KOPT-K1 (cell line): ENCODE data around the gene DNAH3.
"Not testable (repeated sequence)": the region's sequence is repeated elsewhere in the genome, so short reads cannot be mapped to it uniquely, and the experiment has no call there.

Experiments
- H3K27ac ChIP-seq: fragments of 200-600 bp; sonication (generic); 2 replicates; pipeline ENCODE4 v1.5.1; 2016; ENCODE audit warnings: antibody characterized with exemption, mild to moderate bottlenecking, low read depth, low read length; ENCODE audit not compliant: poor library complexity, severe bottlenecking
- H3K36me3 ChIP-seq: fragments of 200-600 bp; sonication (generic); 2 replicates; pipeline ENCODE4 v1.5.1; 2017; ENCODE audit warnings: antibody characterized with exemption, mild to moderate bottlenecking, low read length, moderate library complexity; ENCODE audit not compliant: insufficient read depth
- H3K9me3 ChIP-seq: fragments of 200-600 bp; sonication (generic); 2 replicates; pipeline ENCODE4 v1.5.1; 2017; ENCODE audit warnings: antibody characterized with exemption, low read length, mild to moderate bottlenecking; ENCODE audit not compliant: insufficient read depth, poor library complexity, severe bottlenecking

DNAH3 gene

GRCh38 chr16:21158208-21159110, 7.8 kb upstream of the DNAH3 start, which contains the start of gene LDAF1:
Gene LDAF1, plus strand, starts transcription at chr16:21158674. Its CDS starts 2,509 bp downstream, at chr16:21161183.
- Histone ChIP-seq H3K9me3 (no peaks in the 10 kb centered on the region), H3K36me3 (peaks cover 6% of the 10 kb centered on the region; the same call in 1 of the 2 replicates), H3K27ac (peak within 1 kb of the TSS; percentile 25)

GRCh38 chr16:21157632-21158031, 7.0 kb upstream of the DNAH3 start:
- Histone ChIP-seq H3K27ac (no peak overlapping the region), H3K9me3 (no peaks in the 10 kb centered on the region)

GRCh38 chr16:21156767-21157467, 6.3 kb upstream of the DNAH3 start:
- no peak overlapping the region for H3K27ac ChIP-seq
- peaks cover 6% of the 10 kb centered on the region; the same call in 1 of the 2 replicates for H3K36me3 ChIP-seq
- H3K9me3 ChIP-seq: no peaks in the 10 kb centered on the region

More at GRCh38 chr16:21157632-21158031, 7.0 kb upstream of the DNAH3 start:
- peaks cover 6% of the 10 kb centered on the region; the same call in 1 of the 2 replicates for H3K36me3 ChIP-seq

DNA sequence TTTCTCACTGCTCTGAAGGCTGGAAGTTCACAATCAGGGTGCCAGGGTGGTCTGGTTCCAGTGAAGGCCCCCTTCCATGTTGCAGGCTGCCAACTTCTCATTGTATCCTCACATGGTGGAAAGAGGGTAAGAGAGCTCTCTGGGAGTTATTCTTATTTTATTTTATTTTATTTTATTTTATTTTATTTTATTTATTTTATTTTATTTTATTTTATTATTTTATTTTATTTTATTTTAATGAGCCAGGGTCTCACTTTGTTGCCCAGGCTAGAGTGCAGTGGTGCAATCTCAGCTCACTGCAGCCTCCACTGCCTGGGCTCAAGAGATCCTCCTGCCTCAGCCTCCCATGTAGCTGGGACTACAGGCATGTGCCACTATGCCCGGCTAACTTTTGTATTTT, 5.4 kb upstream of the DNAH3 start:
- H3K9me3 ChIP-seq, H3K36me3 ChIP-seq, H3K27ac ChIP-seq: not testable (repeated sequence)

DNA sequence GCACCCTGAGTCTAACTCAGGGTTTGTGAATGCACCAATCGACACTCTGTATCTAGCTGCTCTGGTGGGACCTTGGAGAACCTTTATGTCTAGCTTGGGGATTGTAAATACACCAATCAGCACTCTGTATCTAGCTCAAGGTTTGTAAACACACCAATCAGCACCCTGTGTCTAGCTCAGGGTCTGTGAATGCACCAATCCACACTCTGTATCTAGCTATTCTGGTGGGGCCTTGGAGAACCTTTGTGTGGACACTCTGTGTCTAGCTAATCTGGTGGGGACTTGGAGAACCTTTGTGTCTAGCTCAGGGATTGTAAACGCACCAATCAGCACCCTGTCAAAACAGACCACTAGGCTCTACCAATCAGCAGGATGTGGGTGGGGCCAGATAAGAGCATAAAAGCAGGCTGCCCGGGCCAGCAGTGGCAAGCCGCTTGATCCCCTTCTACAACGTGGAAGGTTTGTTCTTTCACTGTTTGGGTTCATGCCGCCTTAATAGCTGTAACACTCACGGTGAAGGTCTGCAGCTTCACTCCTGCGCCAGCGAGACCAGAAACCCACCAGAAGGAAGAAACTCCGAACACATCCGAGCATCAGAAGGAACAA, 2.6 kb upstream of the DNAH3 start:
- not testable (repeated sequence) for H3K36me3 ChIP-seq, H3K9me3 ChIP-seq, H3K27ac ChIP-seq

- not testable (repeated sequence) for H3K27ac ChIP-seq, H3K36me3 ChIP-seq, H3K9me3 ChIP-seq
These were observed 1.7 kb upstream of the DNAH3 start for GRCh38 chr16:21152160-21153030.

DNA sequence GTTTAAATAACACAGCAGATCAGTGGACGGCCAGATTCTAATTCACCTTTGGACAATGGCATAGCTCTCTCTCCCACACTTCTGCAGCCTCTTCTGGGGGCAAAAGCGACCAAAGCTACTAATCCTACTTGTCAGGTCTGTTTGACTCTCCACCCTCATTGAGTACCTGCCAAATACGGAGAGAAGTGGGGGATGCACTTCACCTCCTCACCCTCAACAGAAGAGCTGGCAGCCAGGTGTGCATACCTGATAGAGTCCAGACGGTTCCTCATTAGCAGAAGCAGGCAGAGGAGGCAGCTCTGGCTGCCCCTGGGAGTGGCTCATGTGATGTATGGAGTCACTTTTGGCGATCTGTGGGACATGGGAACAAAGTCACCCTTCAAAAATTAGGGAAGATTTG, 4.9 kb downstream of the DNAH3 start:
- H3K9me3 ChIP-seq: peaks cover 11% of the 10 kb centered on the region
- H3K36me3 ChIP-seq: no peaks in the 10 kb centered on the region
- no peak overlapping the region for H3K27ac ChIP-seq

DNA sequence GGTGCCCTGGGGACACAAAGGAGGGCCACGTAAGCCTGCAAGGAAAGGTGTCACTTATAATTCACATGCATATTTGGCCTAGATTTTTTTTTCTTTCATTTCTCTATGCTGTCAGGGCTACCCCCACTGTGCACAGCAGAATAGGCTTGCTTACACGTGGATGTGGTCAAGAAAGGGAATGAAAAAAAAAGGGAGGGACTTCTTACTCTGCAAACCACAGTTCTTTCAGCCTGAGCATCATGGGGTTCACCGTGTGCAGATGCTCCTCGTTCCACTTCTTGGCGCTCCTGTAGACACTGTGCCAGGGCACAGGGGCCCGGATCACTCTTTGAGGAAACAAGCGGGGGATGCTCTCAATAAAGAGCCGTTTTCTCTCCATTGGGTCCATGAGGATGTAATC, 16.6 kb downstream of the DNAH3 start:
- H3K27ac ChIP-seq: no peak overlapping the region
- no peaks in the 10 kb centered on the region for H3K9me3 ChIP-seq
- no peaks in the 10 kb centered on the region for H3K36me3 ChIP-seq

GRCh38 chr16:21130811-21131210, 19.8 kb downstream of the DNAH3 start:
- Histone ChIP-seq H3K36me3 (no peaks in the 10 kb centered on the region), H3K27ac (no peak overlapping the region), H3K9me3 (no peaks in the 10 kb centered on the region)

- Histone ChIP-seq H3K27ac (no peak overlapping the region), H3K36me3 (no peaks in the 10 kb centered on the region), H3K9me3 (no peaks in the 10 kb centered on the region)
These were observed 21.7 kb downstream of the DNAH3 start for GRCh38 chr16:21128991-21129390.

DNA sequence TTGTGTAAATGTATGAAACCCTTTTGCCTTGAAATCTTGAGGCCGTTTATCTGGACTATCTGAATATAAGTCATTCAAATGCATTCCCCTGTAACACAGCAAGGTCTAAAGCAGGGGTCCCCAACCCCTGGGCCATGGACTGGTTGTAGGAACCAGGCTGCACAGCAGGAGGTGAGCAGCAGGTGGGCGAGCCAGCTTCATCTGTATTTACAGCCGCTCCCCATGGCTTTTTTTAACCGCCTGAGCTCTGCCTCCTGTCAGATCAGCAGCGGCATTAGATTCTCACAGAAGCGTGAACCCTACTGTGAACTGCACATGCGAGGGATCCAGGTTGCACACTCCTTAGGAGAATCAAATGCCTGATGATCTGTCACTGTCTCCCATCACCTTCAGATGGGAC, 24.1 kb downstream of the DNAH3 start:
- Histone ChIP-seq H3K27ac (no peak overlapping the region), H3K9me3 (no peaks in the 10 kb centered on the region), H3K36me3 (no peaks in the 10 kb centered on the region)

GRCh38 chr16:21125191-21125590, 25.5 kb downstream of the DNAH3 start:
- no peaks in the 10 kb centered on the region for H3K9me3 ChIP-seq
- H3K36me3 ChIP-seq: no peaks in the 10 kb centered on the region
- no peak overlapping the region for H3K27ac ChIP-seq

GRCh38 chr16:21120976-21121520, 29.6 kb downstream of the DNAH3 start:
- no peak overlapping the region for H3K27ac ChIP-seq
- H3K9me3 ChIP-seq: no peaks in the 10 kb centered on the region
- no peaks in the 10 kb centered on the region for H3K36me3 ChIP-seq

DNA sequence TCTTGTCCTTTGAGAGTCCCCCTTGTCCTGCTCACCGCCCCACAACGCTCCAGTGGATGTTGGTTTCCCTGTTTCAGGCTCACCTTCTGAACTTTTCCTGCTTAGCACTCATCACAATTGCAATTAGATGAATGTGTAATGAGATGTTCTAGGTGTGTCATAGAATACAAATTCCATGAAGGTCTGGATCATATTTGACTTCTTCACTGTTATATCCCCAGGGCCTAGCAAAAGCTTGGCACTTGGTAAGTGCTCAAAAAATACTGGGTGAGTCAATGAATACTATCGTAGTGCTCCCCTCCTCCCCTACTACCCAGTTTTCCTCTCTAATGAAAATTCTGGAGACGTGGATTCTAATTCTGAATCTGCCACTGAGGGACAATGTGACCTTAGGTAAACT, 33.1 kb downstream of the DNAH3 start:
- H3K9me3 ChIP-seq: no peaks in the 10 kb centered on the region
- H3K27ac ChIP-seq: no peak overlapping the region
- no peaks in the 10 kb centered on the region for H3K36me3 ChIP-seq
